ENCODE results near the gene KMT2C. TPM values are rescaled to one million over a fixed set of nuclear protein-coding genes. Genes with fewer than 3 reads are reported as not detected.

KMT2C gene
- total and polyA plus RNA-seq, 9 donors: 14.0 to 109 (median 74.0) TPM

- TF ChIP-seq CTCF (IDR thresholded peaks at IDR 0.05) (no peak), POLR2A (IDR thresholded peaks at IDR 0.05) (no peak)
- H3K4me1 ChIP-seq (ENCODE audit: insufficient read depth): no peaks in the 10 kb centered on the region
- H3K9me3 ChIP-seq: no peaks in the 10 kb centered on the region
- DNase-seq: no peak
- H3K27ac ChIP-seq: no peak overlapping the region
- H3K4me3 ChIP-seq: no peak overlapping the region
- H3K27me3 ChIP-seq: no peaks in the 10 kb centered on the region
- H3K36me3 ChIP-seq: no peaks in the 10 kb centered on the region
- intact Hi-C loops (cut with DNase I): no loop called here
- WGBS, 3 donors: 88 to 94% (median 93%) methylated on average over 9 of the region's 9 CpGs
Observed at GRCh38 chr7:152467225-152467624, 31.4 kb upstream of the KMT2C start.

GRCh38 chr7:152465119-152465387 lies 29.2 kb upstream of the KMT2C start:
- no peaks in the 10 kb centered on the region for H3K36me3 ChIP-seq
- no peaks in the 10 kb centered on the region for H3K27me3 ChIP-seq
- TF ChIP-seq CTCF (IDR thresholded peaks at IDR 0.05): no peak
- no peak for TF ChIP-seq POLR2A (IDR thresholded peaks at IDR 0.05)
- TF ChIP-seq EP300 (IDR thresholded peaks at IDR 0.05): no peak
- peak overlapping the region in 1 of 2 donors; percentile 99 for H3K27ac ChIP-seq
- 2 to 12% (median 2%) methylated on average over 4 of the region's 4 CpGs for WGBS, 3 donors
- DNase-seq: no peak
- H3K4me3 ChIP-seq: peak overlapping the region; percentile 68
- peaks cover 4% of the 10 kb centered on the region for H3K4me1 ChIP-seq (ENCODE audit: insufficient read depth)
- intact Hi-C loops (cut with DNase I): no loop called here
- no peaks in the 10 kb centered on the region for H3K9me3 ChIP-seq

- 0 to 1% (median 0%) methylated on average over 50 to 91 of the region's 91 CpGs for WGBS, 3 donors
- TF ChIP-seq POLR2A (IDR thresholded peaks at IDR 0.05): peak; percentile 9
- no peak for TF ChIP-seq EP300 (IDR thresholded peaks at IDR 0.05)
- TF ChIP-seq CTCF (IDR thresholded peaks at IDR 0.05): peak in 1 of 3 donors; percentile 14
- no peaks in the 10 kb centered on the region for H3K36me3 ChIP-seq
- H3K27ac ChIP-seq: peak overlapping the region; percentile 99
- DNase-seq: peak; percentile 83 to 91 (median 85)
- peak overlapping the region; percentile 68 for H3K4me3 ChIP-seq
- no peaks in the 10 kb centered on the region for H3K27me3 ChIP-seq
- H3K9me3 ChIP-seq: no peaks in the 10 kb centered on the region
- intact Hi-C loops (cut with DNase I): no loop called here
- H3K4me1 ChIP-seq (ENCODE audit: insufficient read depth): peaks cover 8% of the 10 kb centered on the region
Observed at GRCh38 chr7:152464312-152465118, 28.7 kb upstream of the KMT2C start.

- peak overlapping the region; percentile 79 for H3K4me3 ChIP-seq
- H3K27me3 ChIP-seq: no peaks in the 10 kb centered on the region
- 0 to 1% (median 1%) methylated on average over 43 to 71 of the region's 71 CpGs for WGBS, 3 donors
- no peaks in the 10 kb centered on the region for H3K9me3 ChIP-seq
- peak in 1 of 3 donors; percentile 35 for TF ChIP-seq CTCF (IDR thresholded peaks at IDR 0.05)
- TF ChIP-seq POLR2A (IDR thresholded peaks at IDR 0.05): peak; percentile 91
- TF ChIP-seq EP300 (IDR thresholded peaks at IDR 0.05): peak; percentile 87
- peak overlapping the region; percentile 99 for H3K27ac ChIP-seq
- DNase-seq: peak; percentile 100
- peaks cover 8% of the 10 kb centered on the region for H3K4me1 ChIP-seq (ENCODE audit: insufficient read depth)
- H3K36me3 ChIP-seq: no peaks in the 10 kb centered on the region
- intact Hi-C loops (cut with DNase I): loop anchor here in 1 of 4 donors (1.0 kb wide), 1 partner anchor 28 kb away; the partner anchor contains the start of gene KMT2C
Observed at GRCh38 chr7:152463709-152464311, 28.0 kb upstream of the KMT2C start.
